ENCODE results near the gene TFRC. TPM values are rescaled to one million over a fixed set of nuclear protein-coding genes. Genes with fewer than 3 reads are reported as not detected.
"Not testable (repeated sequence)": the region's sequence is repeated elsewhere in the genome, so short reads cannot be mapped to it uniquely, and the experiment has no call there.

TFRC gene
- total RNA-seq, 1 donor from 2014 or later, result 123 TPM

DNA sequence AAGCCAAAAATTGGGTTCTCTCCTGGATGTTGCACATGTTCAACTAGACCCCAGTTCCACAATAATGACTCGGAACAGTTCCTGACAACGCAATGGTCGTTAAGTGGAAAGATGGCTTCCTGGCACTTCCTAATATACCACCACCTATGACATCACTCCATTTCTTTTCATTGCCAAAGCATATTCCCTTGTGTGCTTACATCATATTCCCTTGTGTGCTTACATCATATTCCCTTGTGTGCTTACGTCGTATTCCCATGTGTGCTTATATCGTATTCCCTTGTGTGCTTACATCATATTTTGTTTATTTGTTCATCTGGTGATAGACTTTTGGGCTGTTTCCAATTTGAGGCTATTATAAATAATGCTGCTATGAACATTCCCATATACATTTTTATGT lies 39.2 kb downstream of the TFRC start:
- H3K27ac Mint-ChIP-seq, result no peak overlapping the region
- no peaks in the 10 kb centered on the region for H3K4me1 Mint-ChIP-seq
- peaks cover 2% of the 10 kb centered on the region for H3K36me3 Mint-ChIP-seq
- TF ChIP-seq, protein P1, sequence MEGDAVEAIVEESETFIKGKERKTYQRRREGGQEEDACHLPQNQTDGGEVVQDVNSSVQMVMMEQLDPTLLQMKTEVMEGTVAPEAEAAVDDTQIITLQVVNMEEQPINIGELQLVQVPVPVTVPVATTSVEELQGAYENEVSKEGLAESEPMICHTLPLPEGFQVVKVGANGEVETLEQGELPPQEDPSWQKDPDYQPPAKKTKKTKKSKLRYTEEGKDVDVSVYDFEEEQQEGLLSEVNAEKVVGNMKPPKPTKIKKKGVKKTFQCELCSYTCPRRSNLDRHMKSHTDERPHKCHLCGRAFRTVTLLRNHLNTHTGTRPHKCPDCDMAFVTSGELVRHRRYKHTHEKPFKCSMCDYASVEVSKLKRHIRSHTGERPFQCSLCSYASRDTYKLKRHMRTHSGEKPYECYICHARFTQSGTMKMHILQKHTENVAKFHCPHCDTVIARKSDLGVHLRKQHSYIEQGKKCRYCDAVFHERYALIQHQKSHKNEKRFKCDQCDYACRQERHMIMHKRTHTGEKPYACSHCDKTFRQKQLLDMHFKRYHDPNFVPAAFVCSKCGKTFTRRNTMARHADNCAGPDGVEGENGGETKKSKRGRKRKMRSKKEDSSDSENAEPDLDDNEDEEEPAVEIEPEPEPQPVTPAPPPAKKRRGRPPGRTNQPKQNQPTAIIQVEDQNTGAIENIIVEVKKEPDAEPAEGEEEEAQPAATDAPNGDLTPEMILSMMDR (IDR thresholded peaks at IDR 0.05; ENCODE audit: unreplicated experiment), result no peak
- no peaks in the 10 kb centered on the region for H3K27me3 Mint-ChIP-seq (ENCODE audit: low read depth)
- no peak for DNase-seq (ENCODE audit: low spot score in 2 of 2, unreplicated experiment in 2 of 2)
- peaks cover 27% of the 10 kb centered on the region for H3K9me3 Mint-ChIP-seq
- H3K4me3 Mint-ChIP-seq, result no peak overlapping the region

- Mint-ChIP-seq H3K27me3 (ENCODE audit: low read depth) (no peaks in the 10 kb centered on the region), H3K36me3 (no peaks in the 10 kb centered on the region), H3K4me1 (no peaks in the 10 kb centered on the region), H3K9me3 (peaks cover 39% of the 10 kb centered on the region), H3K27ac (no peak overlapping the region), H3K4me3 (no peak overlapping the region)
- no peak for DNase-seq (ENCODE audit: low spot score in 2 of 2, unreplicated experiment in 2 of 2)
- TF ChIP-seq, protein P1 (IDR thresholded peaks at IDR 0.05; ENCODE audit: unreplicated experiment), result no peak
Measured at GRCh38 chr3:196039359-196039758, 42.5 kb downstream of the TFRC start.

DNA sequence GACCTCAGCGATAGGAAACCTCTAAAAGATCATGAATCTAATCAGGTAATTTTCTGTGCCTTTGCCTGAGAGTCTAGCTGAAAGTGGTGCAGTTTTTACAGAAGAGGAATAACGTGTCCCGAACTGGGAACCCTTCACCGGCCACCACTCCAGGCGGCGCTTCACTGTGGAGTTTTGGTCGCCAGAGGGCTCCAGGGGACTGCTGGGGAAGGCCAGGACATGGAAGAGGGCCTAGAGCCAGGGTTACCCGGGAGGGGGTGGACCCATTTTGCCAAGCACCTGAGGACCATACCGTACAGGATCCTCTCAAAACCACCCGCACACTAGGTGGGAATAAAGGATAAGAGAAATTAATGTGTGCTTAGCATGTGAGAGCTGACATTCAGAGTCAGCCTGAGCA lies 55.8 kb downstream of the TFRC start:
- not testable (repeated sequence) for DNase-seq (ENCODE audit: low spot score in 2 of 2, unreplicated experiment in 2 of 2); H3K27ac Mint-ChIP-seq; H3K4me1 Mint-ChIP-seq; H3K36me3 Mint-ChIP-seq; H3K4me3 Mint-ChIP-seq
- Mint-ChIP-seq H3K9me3 (peaks cover 21% of the 10 kb centered on the region), H3K27me3 (ENCODE audit: low read depth) (peaks cover 34% of the 10 kb centered on the region)

DNA sequence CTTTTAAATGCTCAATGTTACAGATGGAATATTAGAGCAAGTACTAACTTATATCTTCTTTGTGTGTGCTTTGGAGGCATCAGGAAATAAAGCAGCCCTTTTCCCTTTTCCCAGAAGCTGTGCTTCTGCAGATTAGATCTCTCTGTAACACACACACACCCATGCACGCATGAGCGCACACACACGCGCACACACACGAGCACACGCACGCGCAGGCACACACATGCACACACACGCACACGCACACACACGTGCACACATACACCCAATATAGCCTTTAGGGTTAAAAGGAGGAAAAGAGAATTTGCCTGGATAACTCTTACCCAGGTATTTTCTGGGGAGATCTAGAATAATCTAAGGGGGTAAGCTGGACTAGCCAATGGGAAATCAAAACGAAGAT lies 56.9 kb downstream of the TFRC start:
- no peaks in the 10 kb centered on the region for H3K4me1 Mint-ChIP-seq
- H3K9me3 Mint-ChIP-seq, result peaks cover 10% of the 10 kb centered on the region
- peaks cover 34% of the 10 kb centered on the region for H3K27me3 Mint-ChIP-seq (ENCODE audit: low read depth)
- TF ChIP-seq, protein P1 (IDR thresholded peaks at IDR 0.05; ENCODE audit: unreplicated experiment), result no peak
- no peak for DNase-seq (ENCODE audit: low spot score in 2 of 2, unreplicated experiment in 2 of 2)
- H3K4me3 Mint-ChIP-seq, result no peak overlapping the region
- no peaks in the 10 kb centered on the region for H3K36me3 Mint-ChIP-seq
- no peak overlapping the region for H3K27ac Mint-ChIP-seq

- DNase-seq (ENCODE audit: low spot score in 2 of 2, unreplicated experiment in 2 of 2), result no peak
- H3K27me3 Mint-ChIP-seq (ENCODE audit: low read depth), result peaks cover 39% of the 10 kb centered on the region
- H3K27ac Mint-ChIP-seq, result no peak overlapping the region
- TF ChIP-seq, protein P1 (IDR thresholded peaks at IDR 0.05; ENCODE audit: unreplicated experiment), result no peak
- no peaks in the 10 kb centered on the region for H3K4me1 Mint-ChIP-seq
- H3K9me3 Mint-ChIP-seq, result peaks cover 7% of the 10 kb centered on the region
- H3K36me3 Mint-ChIP-seq, result no peaks in the 10 kb centered on the region
- no peak overlapping the region for H3K4me3 Mint-ChIP-seq
Measured at GRCh38 chr3:196023947-196024346, 57.9 kb downstream of the TFRC start.

DNA sequence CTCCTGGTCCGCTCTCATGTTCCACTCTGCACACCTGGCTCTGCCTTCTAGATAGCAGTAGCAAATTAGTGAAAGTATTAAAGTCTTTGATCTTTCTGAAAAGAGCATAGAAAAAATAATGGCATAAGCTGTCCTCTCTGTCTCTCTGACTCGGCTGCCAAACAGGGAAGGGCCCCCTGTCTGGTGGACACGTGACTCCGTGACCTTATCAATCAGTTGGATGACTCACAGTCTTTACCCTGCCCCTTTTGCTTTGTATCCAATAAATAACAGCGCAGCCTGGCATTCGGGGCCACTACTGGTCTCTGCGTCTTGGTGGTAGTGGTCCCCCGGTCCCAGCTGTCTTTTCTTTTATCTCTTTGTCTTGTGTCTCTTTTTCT lies 59.4 kb downstream of the TFRC start:
- Mint-ChIP-seq H3K27me3 (ENCODE audit: low read depth) (peaks cover 39% of the 10 kb centered on the region), H3K9me3 (peaks cover 10% of the 10 kb centered on the region)
- H3K4me3 Mint-ChIP-seq; H3K36me3 Mint-ChIP-seq; H3K27ac Mint-ChIP-seq; H3K4me1 Mint-ChIP-seq; DNase-seq (ENCODE audit: low spot score in 2 of 2, unreplicated experiment in 2 of 2): not testable (repeated sequence)

DNA sequence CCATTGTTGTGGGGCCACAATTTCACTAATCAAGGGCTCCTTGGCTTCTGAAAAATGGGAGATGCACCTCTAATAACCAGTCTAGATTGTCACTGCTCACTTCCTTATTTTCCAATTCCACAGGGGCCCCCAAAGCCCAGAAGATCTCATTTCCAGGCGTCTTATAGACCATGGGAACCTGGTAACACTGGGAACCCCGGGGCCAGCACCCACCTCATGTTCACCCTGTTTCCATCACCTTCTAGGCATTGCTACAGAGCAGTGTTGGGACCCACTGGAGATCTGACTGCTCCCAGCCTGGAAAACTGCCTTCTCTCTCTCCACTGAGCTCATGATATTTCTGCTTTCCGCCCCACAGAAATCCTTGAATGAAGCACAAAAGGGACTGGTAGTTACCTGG lies 61.5 kb downstream of the TFRC start:
- Mint-ChIP-seq H3K9me3 (peaks cover 10% of the 10 kb centered on the region), H3K27ac (no peak overlapping the region), H3K4me3 (no peak overlapping the region), H3K27me3 (ENCODE audit: low read depth) (peaks cover 34% of the 10 kb centered on the region), H3K4me1 (no peaks in the 10 kb centered on the region), H3K36me3 (no peaks in the 10 kb centered on the region)
- TF ChIP-seq, protein P1 (IDR thresholded peaks at IDR 0.05; ENCODE audit: unreplicated experiment), result no peak
- no peak for DNase-seq (ENCODE audit: low spot score in 2 of 2, unreplicated experiment in 2 of 2)

GRCh38 chr3:196019576-196019975 lies 62.3 kb downstream of the TFRC start:
- not testable (repeated sequence) for H3K4me1 Mint-ChIP-seq; H3K27ac Mint-ChIP-seq; H3K36me3 Mint-ChIP-seq; H3K4me3 Mint-ChIP-seq; DNase-seq (ENCODE audit: low spot score in 2 of 2, unreplicated experiment in 2 of 2)
- H3K9me3 Mint-ChIP-seq, result peaks cover 10% of the 10 kb centered on the region
- H3K27me3 Mint-ChIP-seq (ENCODE audit: low read depth), result peaks cover 32% of the 10 kb centered on the region

- H3K27me3 Mint-ChIP-seq (ENCODE audit: low read depth), result peaks cover 33% of the 10 kb centered on the region
- H3K36me3 Mint-ChIP-seq; H3K4me3 Mint-ChIP-seq; H3K4me1 Mint-ChIP-seq; DNase-seq (ENCODE audit: low spot score in 2 of 2, unreplicated experiment in 2 of 2); H3K27ac Mint-ChIP-seq: not testable (repeated sequence)
- H3K9me3 Mint-ChIP-seq, result peaks cover 10% of the 10 kb centered on the region
Measured at GRCh38 chr3:196018159-196018558, 63.7 kb downstream of the TFRC start.
